ENCODE results near the gene LRMDA.

LRMDA gene

GRCh38 chr10:75431180-75432111 lies at the start of gene LRMDA:
TSS of gene LRMDA (plus strand) at chr10:75431624.
- no peaks in the 10 kb centered on the region for H3K9me3 ChIP-seq (ENCODE audit: control insufficient read depth, insufficient read depth, low read depth, low read length)
- H3K4me1 ChIP-seq (ENCODE audit: control insufficient read depth, insufficient read depth, low read length), result peaks cover 24% of the 10 kb centered on the region; the same call in 1 of the 2 replicates
- POLR2A ChIA-PET, result interaction anchor here (4.2 kb wide), 1 partner anchor 29 kb away, joined by 15 read pairs; the partner anchor contains the start of gene ZNF503
- no peak within 1 kb of the TSS for H3K4me3 ChIP-seq (ENCODE audit: low read depth, low read length)
- H3K36me3 ChIP-seq (ENCODE audit: control insufficient read depth in 2 of 2, insufficient read depth in 1 of 2, low read length in 2 of 2), result no peaks in the 10 kb centered on the region
- H3K27ac ChIP-seq (ENCODE audit: extremely low read depth, low read depth, low read length), result peak within 1 kb of the TSS; percentile 67; the same call in 1 of the 2 replicates
- CTCF ChIA-PET, result interaction anchor here (0.6 to 0.7 kb wide), 2 partner anchors 11 to 161 kb away, joined by 3 read pairs; no protein-coding TSS in a partner anchor
- TF ChIP-seq ZNF416 (tag by site-specific recombination; IDR thresholded peaks at IDR 0.05), result no peak
- peak; percentile 29 for TF ChIP-seq ZBTB8A (tag by site-specific recombination; IDR thresholded peaks at IDR 0.05)
- no peak for TF ChIP-seq ZBTB1 (tag by site-specific recombination; IDR thresholded peaks at IDR 0.05)
- no peak for TF ChIP-seq PRDM1 (tag by site-specific recombination; IDR thresholded peaks at IDR 0.05)
- TF ChIP-seq KLF9 (tag by site-specific recombination; IDR thresholded peaks at IDR 0.05; ENCODE audit: low read depth), result peak; percentile 47; the same call in 1 of the 2 replicates
- no peak for TF ChIP-seq EGR2 (tag by site-specific recombination; IDR thresholded peaks at IDR 0.05; ENCODE audit: low read depth)
- no peak for TF ChIP-seq ZFHX2 (tag by site-specific recombination; conservative IDR thresholded peaks at IDR 0.05)
- no peak for TF ChIP-seq ZNF629 (tag by site-specific recombination; IDR thresholded peaks at IDR 0.05)
- no peak for TF ChIP-seq ZNF76 (tag by site-specific recombination; IDR thresholded peaks at IDR 0.05; ENCODE audit: borderline replicate concordance, low read depth)
- peak; percentile 62; the same call in 1 of the 2 replicates for TF ChIP-seq ZNF423 (tag by site-specific recombination; IDR thresholded peaks at IDR 0.05)
- TF ChIP-seq ZBTB17 (tag by site-specific recombination; IDR thresholded peaks at IDR 0.05), result no peak
- no peak for TF ChIP-seq ZIC2 (tag by site-specific recombination; IDR thresholded peaks at IDR 0.05)
- no peak for TF ChIP-seq ZNF785 (tag by site-specific recombination; IDR thresholded peaks at IDR 0.05)
- TF ChIP-seq MZF1 (tag by site-specific recombination; IDR thresholded peaks at IDR 0.05; ENCODE audit: borderline replicate concordance), result no peak
- TF ChIP-seq CTCF (tag by site-specific recombination; IDR thresholded peaks at IDR 0.05), result no peak
- no peak for TF ChIP-seq ZNF138 (tag by site-specific recombination; IDR thresholded peaks at IDR 0.05; ENCODE audit: borderline replicate concordance)
- no peak for TF ChIP-seq ZNF280C (tag by site-specific recombination; IDR thresholded peaks at IDR 0.05)
- no peak for TF ChIP-seq REST (tag by site-specific recombination; IDR thresholded peaks at IDR 0.05)
- TF ChIP-seq ZNF837 (tag by site-specific recombination; IDR thresholded peaks at IDR 0.05), result no peak
- TF ChIP-seq ZNF184 (tag by site-specific recombination; IDR thresholded peaks at IDR 0.05), result no peak
- no peak for TF ChIP-seq ZNF621 (tag by site-specific recombination; IDR thresholded peaks at IDR 0.05)
- no peak for TF ChIP-seq ZNF140 (tag by site-specific recombination; IDR thresholded peaks at IDR 0.05)
- TF ChIP-seq ZNF239 (tag by site-specific recombination; IDR thresholded peaks at IDR 0.05), result no peak
- TF ChIP-seq ZNF133 (tag by site-specific recombination; IDR thresholded peaks at IDR 0.05), result no peak
- TF ChIP-seq ZXDB (tag by site-specific recombination; IDR thresholded peaks at IDR 0.05), result 0 out of 2 replicates have a peak, but pooled peaks have one; percentile 17
- no peak for TF ChIP-seq TRIM28 (IDR thresholded peaks at IDR 0.05; ENCODE audit: borderline replicate concordance, low read length)
- no peak for TF ChIP-seq ZFP69B (tag by site-specific recombination; IDR thresholded peaks at IDR 0.05)
- TF ChIP-seq ZNF341 (tag by site-specific recombination; IDR thresholded peaks at IDR 0.05; ENCODE audit: low read depth), result no peak
- TF ChIP-seq ZSCAN16 (tag by site-specific recombination; IDR thresholded peaks at IDR 0.05), result no peak
- TF ChIP-seq, protein P1, sequence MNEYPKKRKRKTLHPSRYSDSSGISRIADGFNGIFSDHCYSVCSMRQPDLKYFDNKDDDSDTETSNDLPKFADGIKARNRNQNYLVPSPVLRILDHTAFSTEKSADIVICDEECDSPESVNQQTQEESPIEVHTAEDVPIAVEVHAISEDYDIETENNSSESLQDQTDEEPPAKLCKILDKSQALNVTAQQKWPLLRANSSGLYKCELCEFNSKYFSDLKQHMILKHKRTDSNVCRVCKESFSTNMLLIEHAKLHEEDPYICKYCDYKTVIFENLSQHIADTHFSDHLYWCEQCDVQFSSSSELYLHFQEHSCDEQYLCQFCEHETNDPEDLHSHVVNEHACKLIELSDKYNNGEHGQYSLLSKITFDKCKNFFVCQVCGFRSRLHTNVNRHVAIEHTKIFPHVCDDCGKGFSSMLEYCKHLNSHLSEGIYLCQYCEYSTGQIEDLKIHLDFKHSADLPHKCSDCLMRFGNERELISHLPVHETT (tag by site-specific recombination; IDR thresholded peaks at IDR 0.05), result no peak
- TF ChIP-seq ZNF660 (tag by site-specific recombination; IDR thresholded peaks at IDR 0.05), result no peak
